Amniotic stem cell (primary cell): ENCODE measurements around the gene ZNF362.

ENCODE experiments used
- DNase-seq: peaks from one replicate; lab custom pipeline; 2025; lab: John Stamatoyannopoulos, UW

ZNF362 gene

GRCh38 chr1:33246171-33246570, 10.1 kb upstream of the ZNF362 start:
- DNase-seq = no peak

- DNase-seq = no peak
Measured at GRCh38 chr1:33247545-33247944, 8.7 kb upstream of the ZNF362 start.

- DNase-seq = no peak
Measured at GRCh38 chr1:33248244-33248643, 8.0 kb upstream of the ZNF362 start.

GRCh38 chr1:33249422-33249821, 6.9 kb upstream of the ZNF362 start:
- no peak for DNase-seq

- DNase-seq = no peak
Measured at GRCh38 chr1:33250217-33250616, 6.1 kb upstream of the ZNF362 start.

GRCh38 chr1:33250724-33251123, 5.6 kb upstream of the ZNF362 start:
- DNase-seq = no peak

- no peak for DNase-seq
Measured at GRCh38 chr1:33254491-33254890, 1.8 kb upstream of the ZNF362 start.

GRCh38 chr1:33255347-33256220, 708 bp upstream of the ZNF362 start:
- no peak for DNase-seq

- DNase-seq = no peak
Measured at GRCh38 chr1:33256221-33256470, 146 bp upstream of the ZNF362 start.

GRCh38 chr1:33257207-33257771, 997 bp downstream of the ZNF362 start:
- DNase-seq = no peak

GRCh38 chr1:33257772-33258712, 1.8 kb downstream of the ZNF362 start:
- no peak for DNase-seq

- DNase-seq = no peak
Measured at GRCh38 chr1:33258788-33259274, 2.5 kb downstream of the ZNF362 start.

GRCh38 chr1:33259879-33260278, 3.6 kb downstream of the ZNF362 start:
- no peak for DNase-seq

GRCh38 chr1:33260439-33260838, 4.1 kb downstream of the ZNF362 start:
- DNase-seq = no peak

GRCh38 chr1:33261344-33261743, 5.1 kb downstream of the ZNF362 start:
- DNase-seq = no peak

- DNase-seq = no peak
Measured at GRCh38 chr1:33263890-33264504, 7.7 kb downstream of the ZNF362 start.

GRCh38 chr1:33265780-33266605, 9.7 kb downstream of the ZNF362 start:
- no peak for DNase-seq

- no peak for DNase-seq
Measured at GRCh38 chr1:33266766-33267165, 10.5 kb downstream of the ZNF362 start.

GRCh38 chr1:33267468-33268205, 11.3 kb downstream of the ZNF362 start:
- DNase-seq = no peak

GRCh38 chr1:33268457-33268856, 12.2 kb downstream of the ZNF362 start:
- no peak for DNase-seq
